GM12864 (cell line): ENCODE measurements around the gene PLCB4.

ENCODE experiments used
- DNase-seq: peaks from one replicate; pipeline ENCODE4 v3.0.0-alpha.2; 2011; ENCODE audit warnings: low read depth
- H3K4me3 ChIP-seq: 2 replicates; pipeline ENCODE4 v1.5.1; 2011; ENCODE audit warnings: mild to moderate bottlenecking, low read depth, low read length, control low read depth
- TF ChIP-seq, protein P1 (sequence below): IDR thresholded peaks from 2 replicates; pipeline ENCODE4 v1.5.1; 2011; ENCODE audit warnings: low read depth, mild to moderate bottlenecking, moderate library complexity, low read length, control low read depth, inconsistent platforms; ENCODE audit errors: missing control alignments

PLCB4 gene

DNA sequence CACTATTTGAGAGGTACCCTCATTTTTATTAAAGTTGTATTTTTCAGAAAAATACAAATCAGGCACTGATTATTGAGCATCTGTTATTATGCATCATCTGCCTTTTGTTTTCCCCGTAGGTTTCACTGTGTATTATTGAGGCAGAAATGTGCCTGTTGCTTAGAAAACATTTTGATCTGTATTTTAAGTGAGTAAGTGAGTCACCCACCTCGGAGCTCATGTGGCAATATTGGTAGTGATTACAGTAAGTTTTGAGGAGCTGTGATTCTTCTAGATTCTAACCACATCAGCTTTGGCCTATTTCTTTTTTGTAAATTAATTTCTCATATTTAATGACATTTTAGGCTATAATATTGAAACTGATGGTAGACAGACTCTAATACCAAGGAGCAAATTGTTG, 385.9 kb downstream of the PLCB4 start:
- no peak for DNase-seq
- TF ChIP-seq, protein P1, sequence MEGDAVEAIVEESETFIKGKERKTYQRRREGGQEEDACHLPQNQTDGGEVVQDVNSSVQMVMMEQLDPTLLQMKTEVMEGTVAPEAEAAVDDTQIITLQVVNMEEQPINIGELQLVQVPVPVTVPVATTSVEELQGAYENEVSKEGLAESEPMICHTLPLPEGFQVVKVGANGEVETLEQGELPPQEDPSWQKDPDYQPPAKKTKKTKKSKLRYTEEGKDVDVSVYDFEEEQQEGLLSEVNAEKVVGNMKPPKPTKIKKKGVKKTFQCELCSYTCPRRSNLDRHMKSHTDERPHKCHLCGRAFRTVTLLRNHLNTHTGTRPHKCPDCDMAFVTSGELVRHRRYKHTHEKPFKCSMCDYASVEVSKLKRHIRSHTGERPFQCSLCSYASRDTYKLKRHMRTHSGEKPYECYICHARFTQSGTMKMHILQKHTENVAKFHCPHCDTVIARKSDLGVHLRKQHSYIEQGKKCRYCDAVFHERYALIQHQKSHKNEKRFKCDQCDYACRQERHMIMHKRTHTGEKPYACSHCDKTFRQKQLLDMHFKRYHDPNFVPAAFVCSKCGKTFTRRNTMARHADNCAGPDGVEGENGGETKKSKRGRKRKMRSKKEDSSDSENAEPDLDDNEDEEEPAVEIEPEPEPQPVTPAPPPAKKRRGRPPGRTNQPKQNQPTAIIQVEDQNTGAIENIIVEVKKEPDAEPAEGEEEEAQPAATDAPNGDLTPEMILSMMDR: no peak
- H3K4me3 ChIP-seq: no peak overlapping the region

DNA sequence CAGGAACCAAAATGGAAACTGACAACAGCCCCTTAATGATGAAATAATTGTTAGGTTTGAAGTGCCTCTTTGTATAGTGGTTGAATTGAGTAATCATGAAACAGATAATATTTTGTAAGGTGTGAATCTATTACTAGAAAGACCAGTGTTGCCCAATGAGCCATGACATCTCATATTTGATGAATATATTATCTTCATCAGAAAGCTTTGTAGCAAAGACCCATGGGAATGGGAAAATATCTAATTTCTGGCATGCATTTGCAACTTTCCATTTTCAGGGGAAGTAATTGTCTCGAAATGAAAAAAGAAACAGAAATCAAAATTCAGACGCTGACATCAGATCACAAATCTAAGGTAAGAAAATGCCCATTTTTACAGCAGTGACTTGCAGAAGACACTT, 388.2 kb downstream of the PLCB4 start:
- TF ChIP-seq, protein P1: no peak
- DNase-seq: peak; percentile 21
- H3K4me3 ChIP-seq: no peak overlapping the region; the same call in 1 of the 2 replicates

DNA sequence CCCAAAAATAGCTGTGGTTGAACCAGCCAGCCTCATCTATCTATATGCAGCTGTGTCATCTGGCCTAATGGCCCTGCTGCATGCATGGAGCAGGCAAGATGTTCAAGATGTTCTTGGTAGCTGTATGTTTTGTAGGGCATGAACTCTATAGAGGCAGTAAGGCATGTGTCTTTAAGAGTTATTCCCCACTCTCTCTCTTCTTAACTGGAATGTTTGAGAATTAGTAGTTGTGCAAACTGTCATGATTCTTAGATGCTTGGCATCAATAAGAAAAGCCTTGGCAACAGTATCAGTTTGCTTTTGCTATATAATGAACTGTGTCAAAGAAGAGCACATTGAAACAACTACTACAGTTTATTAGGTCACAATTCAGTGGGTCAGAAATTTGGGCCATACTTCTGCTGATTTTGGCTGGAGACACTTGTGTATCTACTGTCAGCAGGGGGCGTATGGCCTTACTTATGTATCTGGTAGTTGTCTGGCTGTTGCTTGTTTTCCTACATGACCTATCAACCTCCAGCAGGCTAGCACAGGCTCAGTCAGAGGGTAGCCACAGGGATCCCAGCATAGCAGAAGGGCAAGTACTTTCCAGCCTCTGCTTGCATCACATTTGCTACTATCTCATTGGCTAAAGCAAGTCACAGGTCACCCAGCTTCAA, 389.4 kb downstream of the PLCB4 start:
- TF ChIP-seq, protein P1: peak; percentile 68
- peak; percentile 52 for DNase-seq
- H3K4me3 ChIP-seq: no peak overlapping the region

DNA sequence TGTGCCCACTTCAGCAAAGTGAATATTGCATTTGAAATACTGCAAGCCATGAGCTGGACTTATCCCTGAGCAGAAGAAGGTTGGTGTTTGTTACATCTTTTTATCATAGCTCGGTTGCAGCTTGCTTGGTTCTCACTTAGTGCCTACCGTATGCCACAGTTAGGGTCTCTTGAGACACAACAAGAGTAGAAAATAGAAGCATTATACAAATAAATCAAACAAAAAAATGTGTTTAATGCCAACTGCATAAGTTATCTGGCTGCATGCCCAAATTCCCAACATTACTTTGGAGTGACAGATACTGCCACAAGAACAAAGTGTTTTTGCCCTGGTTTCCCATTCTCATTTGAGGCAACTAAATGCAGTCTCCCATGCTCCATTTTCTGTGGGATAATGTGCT, 391.6 kb downstream of the PLCB4 start:
- DNase-seq: no peak
- no peak overlapping the region for H3K4me3 ChIP-seq
- TF ChIP-seq, protein P1: no peak

DNA sequence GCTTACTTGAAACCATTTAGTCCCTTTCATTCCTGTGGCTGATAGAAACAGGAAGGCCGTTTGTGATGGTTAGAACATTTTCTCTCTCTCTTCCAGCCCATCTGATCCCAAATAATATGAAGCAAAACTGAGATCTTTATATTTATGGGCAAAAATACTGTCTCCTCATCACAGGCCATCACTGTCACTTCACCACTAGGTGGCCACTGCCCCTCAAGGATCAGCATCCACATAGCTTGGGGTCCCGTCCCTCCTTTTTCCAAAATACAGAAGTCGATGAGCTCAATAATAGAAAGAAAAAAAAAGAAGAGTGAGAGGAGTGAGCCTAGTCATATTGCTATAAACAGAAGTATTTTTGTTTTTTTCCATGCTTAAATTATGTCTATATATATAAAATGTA, 399.1 kb downstream of the PLCB4 start:
- no peak for DNase-seq
- TF ChIP-seq, protein P1: peak; percentile 76
- no peak overlapping the region for H3K4me3 ChIP-seq

DNA sequence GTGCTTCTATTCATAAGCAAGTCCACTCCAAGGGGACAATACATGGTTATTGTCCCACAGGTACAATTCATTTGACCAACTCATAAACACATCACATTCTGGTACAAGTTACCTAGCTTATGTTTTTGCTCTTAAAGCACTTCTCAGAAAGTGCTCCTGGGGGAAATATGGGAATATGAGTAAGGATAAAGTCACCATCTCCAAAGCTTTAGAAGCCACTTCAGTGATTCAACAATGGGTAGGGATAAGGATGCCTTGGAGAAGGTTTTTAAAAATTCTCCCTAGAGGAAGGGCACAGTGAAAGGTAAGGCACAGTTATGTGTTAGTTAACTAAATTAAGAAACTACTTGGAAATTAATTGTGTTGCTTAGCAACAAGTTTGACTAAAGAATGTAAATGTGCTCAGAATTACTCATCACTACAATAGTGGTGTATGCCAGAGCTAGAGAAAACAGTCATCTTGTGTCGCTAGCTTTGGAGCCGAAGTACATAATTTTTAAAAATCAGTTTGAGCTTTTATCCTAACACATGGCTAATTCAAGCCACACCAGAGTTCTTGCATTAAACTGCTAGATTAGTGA, 406.0 kb downstream of the PLCB4 start:
- DNase-seq: no peak
- H3K4me3 ChIP-seq: no peak overlapping the region
- TF ChIP-seq, protein P1: no peak

DNA sequence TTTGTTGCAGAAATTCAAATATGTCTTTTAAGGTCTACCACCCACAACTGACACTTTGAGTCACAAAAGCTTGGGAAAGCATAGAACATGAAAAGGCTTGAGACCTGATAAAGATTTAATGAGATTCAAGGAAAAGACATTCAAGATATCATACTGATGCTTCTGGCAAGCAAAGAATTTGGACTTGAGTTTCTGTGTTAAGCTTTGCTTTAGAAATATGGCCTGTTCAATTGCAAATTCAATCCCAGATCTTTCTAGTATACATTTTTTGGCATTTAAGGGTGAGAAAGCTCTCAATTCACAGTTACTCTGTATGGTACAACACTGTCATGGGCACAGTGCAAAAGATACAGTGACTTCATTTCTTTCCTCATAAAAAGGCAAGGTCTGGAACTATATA, 406.6 kb downstream of the PLCB4 start:
- TF ChIP-seq, protein P1: no peak
- H3K4me3 ChIP-seq: no peak overlapping the region
- no peak for DNase-seq
